Activated CD8-positive, alpha-beta memory T cell treated with anti-CD3 and anti-CD28 coated beads, Interleukin-2, amount 10 ng/mL, durations not matched to agents 7 days and 5 days (primary cell): ENCODE results near the gene CLPTM1. TPM values are rescaled to one million over a fixed set of nuclear protein-coding genes. Genes with fewer than 3 reads are reported as not detected.

ENCODE experiments used
- ATAC-seq: fragments of 150-1000 bp; cut with Tn5 transposase; one replicate; pipeline ENCODE4 v1.10.0; 2021; ENCODE audit warnings: moderate library complexity
- CTCF ChIA-PET: fragments of 350-600 bp; sonication (Branson Sonifier 250); formaldehyde crosslinking; loops from one replicate; lab custom pipeline; 2021; ENCODE audit warnings: antibody characterized with exemption; lab: Charles Lee
- DNase-seq: peaks from one replicate; pipeline ENCODE4 v3.0.0-alpha.2; 2020
- H3K27ac Mint-ChIP-seq: one replicate; pipeline ENCODE4 v1.8.0; 2021; ENCODE audit warnings: mild to moderate bottlenecking, mixed read lengths
- H3K27me3 Mint-ChIP-seq: one replicate; pipeline ENCODE4 v1.8.0; 2021; ENCODE audit warnings: mixed read lengths
- H3K36me3 Mint-ChIP-seq: one replicate; pipeline ENCODE4 v1.8.0; 2021; ENCODE audit warnings: mild to moderate bottlenecking, mixed read lengths
- H3K4me1 Mint-ChIP-seq: one replicate; pipeline ENCODE4 v1.8.0; 2021; ENCODE audit warnings: mixed read lengths
- H3K4me3 Mint-ChIP-seq: one replicate; pipeline ENCODE4 v1.8.0; 2021; ENCODE audit warnings: mild to moderate bottlenecking, moderate library complexity, mixed read lengths
- H3K9me3 Mint-ChIP-seq: one replicate; pipeline ENCODE4 v1.8.0; 2022; ENCODE audit warnings: low read depth, mixed read lengths
- total RNA-seq, 2 experiments: library from RNA; stranded (reverse); gene quantifications; one replicate each; pipeline ENCODE4 v1.2.3, GENCODE V29; 2021

CLPTM1 gene
- total RNA-seq, 2 experiments from 2014 or later = 73.0 to 74.7 TPM

DNA sequence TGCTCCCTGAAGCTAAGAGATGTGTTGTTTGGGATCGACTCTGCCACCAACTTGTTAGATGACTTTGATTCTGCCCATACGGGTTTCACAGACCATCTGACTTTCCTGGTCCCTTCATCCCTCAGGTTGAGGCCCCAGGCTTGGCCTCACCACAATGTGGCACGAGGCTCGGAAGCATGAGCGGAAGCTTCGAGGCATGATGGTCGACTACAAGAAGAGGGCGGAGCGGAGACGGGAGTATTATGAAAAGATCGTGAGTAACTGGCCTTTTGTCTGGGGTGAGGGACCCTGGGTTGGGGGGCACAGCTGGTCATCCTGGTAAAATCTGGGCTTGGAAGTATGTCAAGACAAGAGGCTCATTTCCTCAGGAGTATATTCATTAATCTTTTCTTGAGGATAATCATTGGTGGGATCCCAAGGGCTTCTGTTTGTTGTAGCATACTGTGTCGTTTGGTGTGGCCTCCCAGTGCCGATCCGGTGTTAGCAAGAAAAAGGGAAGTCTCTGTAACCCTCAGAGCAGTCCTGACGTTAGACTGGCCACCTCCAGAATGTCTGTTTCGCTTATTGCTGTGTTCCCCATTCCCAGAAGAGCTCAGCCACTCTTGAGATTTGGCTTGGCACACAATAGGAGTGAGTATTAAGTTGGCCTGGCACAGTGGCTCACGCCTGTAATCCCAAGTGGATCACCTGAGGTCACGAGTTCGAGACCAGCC is 85.0 kb downstream of the CLPTM1 start:
- Mint-ChIP-seq H3K36me3 (peaks cover 41% of the 10 kb centered on the region), H3K27me3 (no peaks in the 10 kb centered on the region), H3K4me1 (peaks cover 31% of the 10 kb centered on the region), H3K27ac (no peak overlapping the region), H3K9me3 (no peaks in the 10 kb centered on the region), H3K4me3 (peak overlapping the region; percentile 92)
- DNase-seq (no peak), ATAC-seq (no peak)
- CTCF ChIA-PET = interaction anchor here (0.7 to 3.0 kb wide), 9 partner anchors 18 to 298 kb away, joined by 3 to 25 read pairs (median 3); partner anchors contain the start of genes CLPTM1, RELB and ZNF296

- CTCF ChIA-PET = interaction anchor here (0.7 to 1.4 kb wide), 2 partner anchors 24 to 75 kb away, joined by 3 to 4 read pairs; no protein-coding TSS in a partner anchor
- ATAC-seq = no peak
- H3K4me1 Mint-ChIP-seq = peaks cover 39% of the 10 kb centered on the region
- H3K9me3 Mint-ChIP-seq = no peaks in the 10 kb centered on the region
- no peak overlapping the region for H3K27ac Mint-ChIP-seq
- no peak overlapping the region for H3K4me3 Mint-ChIP-seq
- no peaks in the 10 kb centered on the region for H3K27me3 Mint-ChIP-seq
- DNase-seq = no peak
- peaks cover 41% of the 10 kb centered on the region for H3K36me3 Mint-ChIP-seq
Observed at GRCh38 chr19:45041125-45041524, 85.9 kb downstream of the CLPTM1 start.

Other genes with a start within 250 kb of the CLPTM1 start
- 10 to 100 TPM; 56.3 to 60.3 TPM for gene BCL3, start 206.7 kb upstream of the CLPTM1 start, total RNA-seq
- gene CBLC, start 177.5 kb upstream of the CLPTM1 start, total RNA-seq = not detected
- not detected for gene BCAM, start 146.3 kb upstream of the CLPTM1 start, total RNA-seq
- under 1 TPM; 0.49 to 0.67 TPM for gene NECTIN2, start 109.1 kb upstream of the CLPTM1 start, total RNA-seq
- gene TOMM40, start 64.1 kb upstream of the CLPTM1 start, total RNA-seq = 100 to 1,000 TPM in 1 of 2 experiments, 10 to 100 TPM in 1; 66.9 to 103 TPM
- gene APOE, start 49.6 kb upstream of the CLPTM1 start, total RNA-seq = under 1 TPM; 0.44 to 0.47 TPM
- gene APOC1, start 40.8 kb upstream of the CLPTM1 start, total RNA-seq = 1 to 10 TPM in 1 of 2 experiments, not detected in 1; 1.9 TPM
- not detected for gene APOC4, start 13.1 kb upstream of the CLPTM1 start, total RNA-seq
- gene APOC2, start 9.3 kb upstream of the CLPTM1 start, total RNA-seq = not detected
- 10 to 100 TPM; 22.4 to 58.8 TPM for gene RELB, start 46.1 kb downstream of the CLPTM1 start, total RNA-seq
- gene CLASRP, start 83.7 kb downstream of the CLPTM1 start, total RNA-seq = 100 to 1,000 TPM; 114 to 121 TPM
- 1 to 10 TPM; 5.3 to 9.5 TPM for gene ZNF296, start 121.1 kb downstream of the CLPTM1 start, total RNA-seq
- gene GEMIN7, start 123.9 kb downstream of the CLPTM1 start, total RNA-seq = 10 to 100 TPM; 26.2 to 34.4 TPM
- gene PPP1R37, start 137.8 kb downstream of the CLPTM1 start, total RNA-seq = 10 to 100 TPM; 18.7 to 30.0 TPM
- gene NKPD1, start 205.6 kb downstream of the CLPTM1 start, total RNA-seq = under 1 TPM; 0.14 to 0.18 TPM
- 10 to 100 TPM; 50.3 to 50.6 TPM for gene TRAPPC6A, start 222.9 kb downstream of the CLPTM1 start, total RNA-seq
- gene BLOC1S3, start 223.4 kb downstream of the CLPTM1 start, total RNA-seq = 10 to 100 TPM; 15.7 to 17.6 TPM